Astrocyte (in vitro differentiated cells and primary cell): Measurements from ENCODE around the gene FBLN2. TPM values are rescaled to one million over a fixed set of nuclear protein-coding genes. Genes with fewer than 3 reads are reported as not detected.

ENCODE experiments used
- DNase-seq: peaks from one replicate; pipeline ENCODE4 v3.0.0-alpha.2; 2010; ENCODE audit warnings: low read depth
- FAIRE-seq: peaks from 2 replicates; lab custom pipeline; 2011; peaks lifted over from hg19 to GRCh38; lab: Jason Lieb, UNC
- H2AFZ ChIP-seq: 2 replicates; pipeline ENCODE4 v1.6.0; 2012; ENCODE audit warnings: low read depth, low read length, inconsistent platforms
- H3K27ac ChIP-seq: 2 replicates; pipeline ENCODE4 v1.5.1; 2011; ENCODE audit warnings: low read depth, low read length, inconsistent platforms
- H3K27me3 ChIP-seq: 2 replicates; pipeline ENCODE4 v1.6.0; 2011; ENCODE audit warnings: low read length, inconsistent platforms; ENCODE audit not compliant: insufficient read depth
- H3K36me3 ChIP-seq: 2 replicates; pipeline ENCODE4 v1.5.1; 2011; ENCODE audit warnings: low read length, inconsistent platforms; ENCODE audit not compliant: insufficient read depth
- H3K4me1 ChIP-seq: 2 replicates; pipeline ENCODE4 v1.5.1; 2011; ENCODE audit warnings: low read length, inconsistent platforms; ENCODE audit not compliant: insufficient read depth
- H3K4me2 ChIP-seq: 2 replicates; pipeline ENCODE4 v1.6.0; 2012; ENCODE audit warnings: low read length, inconsistent platforms
- H3K4me3 ChIP-seq: 2 replicates; pipeline ENCODE4 v1.5.1; 2011; ENCODE audit warnings: low read depth, mild to moderate bottlenecking, low read length, inconsistent platforms; ENCODE audit not compliant: insufficient read depth
- H3K79me2 ChIP-seq: 2 replicates; pipeline ENCODE4 v1.6.0; 2012; ENCODE audit warnings: mild to moderate bottlenecking, low read length, inconsistent platforms; ENCODE audit not compliant: insufficient read depth
- H3K9ac ChIP-seq: 2 replicates; pipeline ENCODE4 v1.6.0; 2012; ENCODE audit warnings: mild to moderate bottlenecking, low read length, inconsistent platforms
- H3K9me3 ChIP-seq: 2 replicates; pipeline ENCODE4 v1.5.1; 2012; ENCODE audit warnings: low read depth, mild to moderate bottlenecking, low read length, inconsistent platforms; ENCODE audit not compliant: insufficient read depth
- H4K20me1 ChIP-seq: 2 replicates; pipeline ENCODE4 v1.6.0; 2012; ENCODE audit warnings: low read length, inconsistent platforms; ENCODE audit not compliant: insufficient read depth
- H3K27ac Mint-ChIP-seq: one replicate; pipeline ENCODE4 v1.8.0; 2021; ENCODE audit warnings: mild to moderate bottlenecking, mixed read lengths; ENCODE audit not compliant: unreplicated experiment
- H3K27me3 Mint-ChIP-seq: one replicate; pipeline ENCODE4 v1.8.0; 2021; ENCODE audit warnings: low read depth, mixed read lengths; ENCODE audit not compliant: unreplicated experiment
- H3K36me3 Mint-ChIP-seq: one replicate; pipeline ENCODE4 v1.8.0; 2021; ENCODE audit warnings: low read depth, mixed read lengths; ENCODE audit not compliant: unreplicated experiment
- H3K4me1 Mint-ChIP-seq: one replicate; pipeline ENCODE4 v1.8.0; 2021; ENCODE audit warnings: low read depth, mixed read lengths; ENCODE audit not compliant: unreplicated experiment
- H3K4me3 Mint-ChIP-seq: one replicate; pipeline ENCODE4 v1.8.0; 2021; ENCODE audit warnings: mild to moderate bottlenecking, moderate library complexity, mixed read lengths; ENCODE audit not compliant: unreplicated experiment
- H3K9me3 Mint-ChIP-seq: one replicate; pipeline ENCODE4 v1.8.0; 2021; ENCODE audit warnings: mild to moderate bottlenecking, mixed read lengths; ENCODE audit not compliant: unreplicated experiment
- CTCF ChIP-seq: IDR thresholded peaks from 2 replicates; pipeline ENCODE4 v1.5.1; 2011; ENCODE audit warnings: low read depth, mild to moderate bottlenecking, inconsistent platforms, low read length, moderate library complexity; ENCODE audit not compliant: insufficient read depth
- EZH2 ChIP-seq: IDR thresholded peaks from 2 replicates; pipeline ENCODE4 v1.6.1; 2012; ENCODE audit warnings: mild to moderate bottlenecking, low read length, inconsistent platforms; ENCODE audit not compliant: insufficient read depth
- total RNA-seq: library from RNA; stranded (reverse); gene quantifications from 2 replicates; pipeline ENCODE4 v1.2.1, GENCODE V29; 2021

Gene FBLN2
- total RNA-seq, 1 donor from 2014 or later: 36.6 TPM

GRCh38 chr3:13683772-13684171 lies 134.8 kb downstream of the FBLN2 start:
- no peaks in the 10 kb centered on the region for H3K79me2 ChIP-seq
- Mint-ChIP-seq H3K27me3 (peaks cover 64% of the 10 kb centered on the region), H3K27ac (no peak overlapping the region), H3K36me3 (peaks cover 3% of the 10 kb centered on the region), H3K9me3 (peaks cover 2% of the 10 kb centered on the region), H3K4me1 (no peaks in the 10 kb centered on the region), H3K4me3 (no peak overlapping the region)
- no peaks in the 10 kb centered on the region for H3K36me3 ChIP-seq
- DNase-seq (no peak), FAIRE-seq (no peak)
- peaks cover 6% of the 10 kb centered on the region for H3K27me3 ChIP-seq
- TF ChIP-seq CTCF (no peak), EZH2 (no peak)
- no peak overlapping the region for H3K27ac ChIP-seq
- H3K4me1 ChIP-seq: no peaks in the 10 kb centered on the region
- H3K4me3 ChIP-seq: no peak overlapping the region
- H2AFZ ChIP-seq: no peak overlapping the region
- no peak overlapping the region for H3K9ac ChIP-seq
- H3K4me2 ChIP-seq: no peak overlapping the region
- H4K20me1 ChIP-seq: no peaks in the 10 kb centered on the region
- no peaks in the 10 kb centered on the region for H3K9me3 ChIP-seq

DNA sequence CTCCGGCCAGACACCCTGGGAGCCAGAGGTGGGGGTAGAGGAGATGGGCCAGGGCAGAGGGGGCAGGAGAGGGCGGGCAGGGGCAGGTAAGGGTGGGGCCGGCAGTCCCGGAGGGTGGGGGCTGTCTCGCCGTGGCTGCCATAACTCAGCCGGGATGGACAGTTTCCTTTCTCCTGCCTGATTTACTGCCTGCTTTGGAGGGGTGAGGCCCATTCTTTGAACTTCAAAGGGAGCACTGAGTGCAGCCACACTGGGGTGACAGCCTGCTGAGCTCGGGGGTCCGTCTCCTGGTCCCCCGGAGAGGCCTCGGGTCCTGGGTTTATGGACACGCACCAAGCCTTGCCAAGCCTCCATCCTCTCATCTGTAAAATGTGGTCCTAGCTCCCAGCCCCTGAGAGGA lies 135.4 kb downstream of the FBLN2 start:
- DNase-seq: no peak
- H3K27me3 ChIP-seq: peaks cover 7% of the 10 kb centered on the region
- no peak overlapping the region for H2AFZ ChIP-seq
- no peak overlapping the region for H3K27ac ChIP-seq
- peaks cover 66% of the 10 kb centered on the region for H3K27me3 Mint-ChIP-seq
- H3K4me2 ChIP-seq: no peak overlapping the region
- no peak overlapping the region for H3K27ac Mint-ChIP-seq
- peaks cover 2% of the 10 kb centered on the region for H3K9me3 Mint-ChIP-seq
- H3K9me3 ChIP-seq: no peaks in the 10 kb centered on the region
- H3K36me3 ChIP-seq: no peaks in the 10 kb centered on the region
- no peaks in the 10 kb centered on the region for H3K79me2 ChIP-seq
- no peak overlapping the region for H3K4me3 ChIP-seq
- TF ChIP-seq CTCF: no peak
- no peak for TF ChIP-seq EZH2
- no peaks in the 10 kb centered on the region for H4K20me1 ChIP-seq
- no peaks in the 10 kb centered on the region for H3K4me1 Mint-ChIP-seq
- no peak overlapping the region for H3K9ac ChIP-seq
- H3K36me3 Mint-ChIP-seq: peaks cover 3% of the 10 kb centered on the region
- H3K4me1 ChIP-seq: no peaks in the 10 kb centered on the region
- H3K4me3 Mint-ChIP-seq: no peak overlapping the region
- no peak for FAIRE-seq

DNA sequence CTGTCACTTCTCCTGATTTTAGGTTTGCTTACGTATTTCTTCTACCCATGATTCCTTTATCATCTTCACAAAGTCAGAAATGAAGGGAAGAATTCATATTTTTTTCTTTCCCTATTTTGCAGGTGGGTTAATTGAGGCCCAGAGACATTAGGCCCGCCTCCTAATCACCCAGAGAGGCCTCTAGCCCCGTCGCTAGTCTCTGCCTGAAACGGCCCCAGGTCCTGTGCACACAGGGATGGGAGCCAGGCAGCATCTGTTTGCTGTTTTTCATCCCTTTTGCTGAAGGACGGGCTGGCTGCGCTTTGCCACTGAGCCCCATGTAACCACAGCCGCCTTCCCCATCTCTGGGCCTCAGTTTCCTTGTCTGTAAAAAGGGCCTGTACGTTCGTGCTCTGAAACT lies 135.9 kb downstream of the FBLN2 start:
- Mint-ChIP-seq H3K4me3 (no peak overlapping the region), H3K27ac (no peak overlapping the region), H3K4me1 (no peaks in the 10 kb centered on the region), H3K9me3 (peaks cover 2% of the 10 kb centered on the region), H3K36me3 (peaks cover 3% of the 10 kb centered on the region), H3K27me3 (peaks cover 66% of the 10 kb centered on the region)
- Histone ChIP-seq H3K9ac (no peak overlapping the region), H3K27ac (no peak overlapping the region), H3K9me3 (no peaks in the 10 kb centered on the region), H3K4me1 (no peaks in the 10 kb centered on the region), H3K4me2 (no peak overlapping the region), H2AFZ (no peak overlapping the region), H3K4me3 (no peak overlapping the region), H4K20me1 (no peaks in the 10 kb centered on the region), H3K36me3 (no peaks in the 10 kb centered on the region), H3K27me3 (peaks cover 9% of the 10 kb centered on the region), H3K79me2 (no peaks in the 10 kb centered on the region)
- DNase-seq (no peak), FAIRE-seq (no peak)
- TF ChIP-seq EZH2: no peak
- no peak for TF ChIP-seq CTCF
